Measurements from ENCODE around the gene ITPKB. TPM values are rescaled to one million over a fixed set of nuclear protein-coding genes. Genes with fewer than 3 reads are reported as not detected.

ITPKB gene
- total RNA-seq, 1 donor from 2014 or later = 29.4 TPM

Other genes starting within 250 kb of the ITPKB start
- gene STUM, start 190.5 kb downstream of the ITPKB start, total RNA-seq = 2.8 TPM
- gene PSEN2, start 131.3 kb upstream of the ITPKB start, total RNA-seq = 29.1 TPM
- gene COQ8A, start 201.0 kb upstream of the ITPKB start, total RNA-seq = 32.7 TPM

Data from ureter (tissue), 1 donor.